NCI-H2081 treated with DMSO at 0.1 percent for 48 hours (cell line): ENCODE measurements around the gene LAMA1.

Source experiments
- DNase-seq: peaks from one replicate; lab custom pipeline; 2025; lab: John Stamatoyannopoulos, UW

LAMA1 gene

GRCh38 chr18:6983366-6983765, 134.2 kb downstream of the LAMA1 start:
- DNase-seq = no peak

DNA sequence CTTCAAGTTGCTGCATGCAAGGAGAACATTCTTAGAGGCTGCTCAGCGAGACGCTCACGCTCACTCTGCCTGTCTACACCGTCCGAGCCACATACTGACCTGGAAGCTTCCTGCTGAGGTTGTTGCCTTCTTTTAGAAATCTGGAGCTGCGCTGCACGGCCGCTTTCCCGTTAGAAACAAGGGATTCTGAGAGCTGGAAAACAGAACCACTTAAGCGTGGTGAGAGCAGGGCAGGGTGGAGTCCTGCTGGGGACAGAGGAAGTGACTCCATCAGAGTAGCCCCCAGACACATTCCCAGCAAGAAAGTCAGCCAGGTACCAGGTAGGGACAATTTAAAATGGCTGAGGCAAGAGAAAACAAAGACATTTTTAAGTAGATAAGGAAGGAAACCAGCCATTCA, 135.2 kb downstream of the LAMA1 start:
- no peak for DNase-seq

DNA sequence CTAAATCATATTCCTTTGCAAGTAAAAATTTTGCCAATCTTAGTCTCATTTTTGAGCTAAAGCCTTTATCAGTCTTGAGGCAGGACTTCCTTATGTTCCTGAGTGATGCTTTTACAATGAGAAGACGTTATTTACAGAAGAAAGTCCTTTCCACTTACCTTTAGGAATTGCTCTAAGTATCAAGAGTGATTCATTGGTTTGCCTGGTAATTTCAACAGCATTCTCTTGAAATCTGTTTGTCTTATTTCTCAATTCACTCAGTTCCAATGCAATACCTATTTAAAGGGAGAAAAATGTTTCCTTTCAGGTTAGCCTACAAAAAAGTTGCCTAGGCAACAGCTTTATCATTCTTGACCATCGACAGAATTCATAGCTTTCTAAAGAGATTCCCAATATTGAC, 137.2 kb downstream of the LAMA1 start:
- no peak for DNase-seq

DNA sequence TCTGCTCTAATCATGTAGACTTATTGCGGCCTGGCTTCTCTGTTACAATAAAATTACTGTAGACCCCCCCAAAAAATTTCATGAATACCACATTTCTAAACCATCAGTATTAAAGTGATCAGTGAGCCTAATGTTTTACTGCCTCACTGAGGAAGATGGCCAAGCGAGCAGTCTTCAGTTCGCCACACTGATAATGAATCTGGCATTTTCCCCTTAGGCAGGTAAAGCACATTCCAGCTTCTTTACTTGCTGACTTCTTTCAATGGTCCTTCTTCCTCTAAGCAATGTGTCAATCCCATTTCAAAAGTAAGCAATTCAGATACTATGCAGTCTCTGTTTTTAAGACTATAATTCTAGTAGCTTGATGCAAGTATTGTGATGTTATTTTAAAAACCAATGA, 137.6 kb downstream of the LAMA1 start:
- no peak for DNase-seq

GRCh38 chr18:6976935-6977334, 140.7 kb downstream of the LAMA1 start:
- no peak for DNase-seq

DNA sequence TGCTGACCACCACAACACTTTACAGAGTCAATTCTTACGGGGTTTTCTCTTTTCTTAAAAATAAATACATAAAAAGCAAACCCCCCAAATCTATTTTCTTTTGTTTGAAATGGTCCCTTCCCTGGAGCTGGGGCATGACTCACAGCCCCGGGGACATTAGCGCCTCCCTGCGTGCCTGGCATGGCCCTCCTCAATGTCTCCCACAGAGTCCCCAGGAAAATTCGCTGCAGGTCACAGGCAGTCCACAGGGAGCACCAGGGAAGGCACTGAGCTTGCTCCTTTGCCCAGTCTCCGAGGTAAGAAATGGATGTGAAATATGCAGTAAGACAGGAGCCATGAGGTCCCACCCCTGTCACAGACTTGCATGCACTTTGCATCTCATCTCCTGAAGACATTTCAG, 142.5 kb downstream of the LAMA1 start:
- DNase-seq = no peak

- DNase-seq = no peak
Measured at GRCh38 chr18:6971823-6972478, 145.6 kb downstream of the LAMA1 start.

DNA sequence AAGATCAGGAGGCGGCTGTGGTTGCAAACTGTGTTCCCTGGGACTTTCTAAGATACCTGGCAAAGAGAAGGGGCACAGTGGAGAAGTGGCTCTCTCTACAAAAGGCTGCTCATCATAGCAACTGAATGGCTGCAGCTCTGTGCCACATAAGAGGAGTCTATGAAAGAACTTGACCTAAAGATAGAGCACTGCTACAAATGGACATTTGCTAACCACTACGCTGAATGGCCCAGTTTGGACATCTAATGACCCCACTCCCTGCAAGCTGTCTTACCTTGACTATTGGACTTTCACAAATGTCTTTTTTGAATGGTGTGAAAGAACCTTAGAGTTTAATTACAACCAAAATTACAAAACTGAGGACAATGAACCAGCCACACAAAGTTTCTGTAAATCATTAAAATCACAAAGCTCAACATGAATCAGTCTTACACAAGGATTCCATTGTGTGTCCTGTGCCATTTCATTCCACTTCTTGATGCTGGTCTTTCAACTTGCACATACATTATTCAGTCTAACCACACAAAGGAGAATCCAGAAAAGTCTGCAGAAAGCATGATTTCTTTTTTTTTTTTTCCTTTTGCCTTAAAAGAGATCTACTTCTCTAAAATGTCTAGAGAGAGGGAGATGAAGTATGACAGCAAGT, 154.0 kb downstream of the LAMA1 start:
- DNase-seq = no peak

- DNase-seq = no peak
Measured at GRCh38 chr18:6962571-6963451, 154.8 kb downstream of the LAMA1 start.

- DNase-seq = no peak
Measured at GRCh38 chr18:6961331-6961730, 156.3 kb downstream of the LAMA1 start.

- no peak for DNase-seq
Measured at GRCh38 chr18:6960656-6961055, 156.9 kb downstream of the LAMA1 start.

DNA sequence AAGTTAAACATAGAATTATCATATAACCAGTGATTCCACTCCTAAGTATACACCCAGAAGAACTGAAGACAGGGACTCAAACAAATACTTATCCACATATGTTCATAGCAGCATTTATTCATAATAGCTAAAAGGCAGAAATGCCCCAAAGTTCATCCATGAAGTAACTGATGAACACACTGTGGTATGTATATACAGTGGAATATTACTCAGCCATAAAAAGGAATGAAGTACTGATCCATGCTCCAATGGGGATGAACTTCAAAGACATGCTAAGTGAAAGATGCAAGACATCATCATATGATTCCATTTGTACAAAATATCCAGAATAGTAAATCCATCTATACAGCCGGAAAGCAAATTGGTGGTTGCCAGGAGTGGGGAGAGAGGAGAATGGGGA, 157.5 kb downstream of the LAMA1 start:
- DNase-seq = no peak

GRCh38 chr18:6959110-6959509, 158.5 kb downstream of the LAMA1 start:
- no peak for DNase-seq

DNA sequence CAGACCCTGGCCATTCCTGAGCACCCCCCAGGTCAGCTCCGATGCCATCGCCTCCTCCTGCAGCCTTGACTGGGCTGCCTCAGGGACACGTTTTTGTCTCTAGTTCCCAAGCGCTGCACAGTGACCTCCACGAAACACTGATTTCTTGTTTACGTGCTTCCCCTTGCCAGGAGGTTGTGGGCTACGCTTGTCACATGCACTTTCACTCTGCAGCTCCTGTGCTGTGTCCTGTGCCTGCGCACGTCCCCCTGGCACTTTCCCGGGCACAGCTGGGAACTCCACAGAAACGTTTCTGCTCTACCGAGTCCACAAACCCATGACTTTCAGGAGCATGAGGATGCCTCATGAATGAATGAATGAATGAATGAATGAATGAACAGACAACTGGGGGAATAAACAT, 160.6 kb downstream of the LAMA1 start:
- DNase-seq = no peak

GRCh38 chr18:6956495-6956894, 161.1 kb downstream of the LAMA1 start:
- no peak for DNase-seq

DNA sequence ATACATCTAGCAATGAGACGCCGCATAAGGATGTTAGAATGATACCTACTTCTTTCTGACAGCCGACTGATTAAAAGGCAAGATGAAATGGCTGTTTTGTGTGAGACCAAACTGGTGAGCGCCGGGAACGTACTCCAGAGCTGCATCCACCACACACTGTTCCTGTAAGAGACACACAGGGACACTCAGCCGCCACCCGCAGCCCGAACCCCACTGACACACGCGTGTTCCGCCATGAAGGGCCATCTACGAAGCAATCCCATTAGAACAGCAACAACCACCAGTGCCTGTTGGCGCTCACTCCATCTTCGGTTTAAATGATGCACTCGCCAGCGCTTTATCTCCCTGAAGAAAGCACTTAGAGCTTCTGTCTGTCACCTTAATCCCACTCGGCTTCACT, 162.3 kb downstream of the LAMA1 start:
- DNase-seq = no peak

DNA sequence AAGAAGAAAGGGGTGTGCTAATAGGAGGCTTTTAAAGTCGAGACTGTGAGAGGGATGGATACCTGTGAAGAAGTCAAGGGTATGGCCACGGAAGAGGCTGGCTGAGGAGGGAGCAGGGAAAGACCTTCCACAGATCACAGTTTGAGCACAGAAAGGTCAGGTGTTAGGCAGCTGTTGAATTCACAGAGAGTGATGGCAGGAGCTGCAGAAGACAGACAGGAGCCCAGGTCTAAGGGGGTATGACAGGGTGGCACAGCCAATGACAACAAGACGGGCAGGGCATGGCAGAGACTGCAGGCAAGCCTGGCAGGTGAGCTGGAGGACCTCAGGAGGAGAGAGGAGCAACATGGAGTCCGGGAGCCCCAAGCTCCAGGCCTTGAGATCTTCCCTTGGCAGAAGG, 163.1 kb downstream of the LAMA1 start:
- DNase-seq = no peak

GRCh38 chr18:6951336-6952090, 166.1 kb downstream of the LAMA1 start:
- DNase-seq = no peak

- DNase-seq = no peak
Measured at GRCh38 chr18:6950641-6951040, 167.0 kb downstream of the LAMA1 start.

DNA sequence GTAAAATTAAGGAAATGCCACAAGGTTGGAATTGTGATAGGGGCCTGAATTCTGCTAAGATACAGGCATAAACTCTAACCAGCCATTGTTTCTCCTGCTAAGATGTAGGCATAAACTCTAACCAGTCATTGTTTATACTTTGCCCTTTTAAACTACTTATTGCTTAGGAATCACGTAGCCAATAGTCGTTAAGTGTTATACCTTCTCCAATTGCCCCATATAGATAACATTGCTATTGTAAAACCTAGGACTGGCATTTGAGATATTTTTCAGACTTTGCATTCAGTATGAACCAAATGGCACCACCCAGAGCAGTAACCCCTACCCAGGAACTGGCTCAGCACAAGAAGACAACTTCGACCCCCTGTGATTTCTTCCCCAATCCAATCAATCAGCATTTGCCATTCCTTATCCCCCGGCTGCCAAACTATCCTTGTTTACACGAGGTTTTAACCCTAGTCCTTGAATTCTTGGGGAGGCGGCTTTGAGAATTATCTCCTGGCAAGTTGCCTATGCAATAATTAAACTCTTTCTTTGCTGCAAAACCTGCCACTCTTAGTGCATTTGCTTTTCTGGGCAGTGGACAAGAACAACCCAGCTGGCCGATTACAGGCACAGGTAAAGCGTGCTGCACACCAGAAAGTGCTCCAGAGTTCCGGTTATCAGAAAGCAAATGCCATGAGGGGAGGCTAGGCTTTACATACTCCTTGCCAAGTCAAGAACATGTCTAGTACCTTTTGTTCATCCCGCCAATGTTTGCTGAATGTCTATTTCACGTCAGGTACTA, 167.6 kb downstream of the LAMA1 start:
- no peak for DNase-seq

DNA sequence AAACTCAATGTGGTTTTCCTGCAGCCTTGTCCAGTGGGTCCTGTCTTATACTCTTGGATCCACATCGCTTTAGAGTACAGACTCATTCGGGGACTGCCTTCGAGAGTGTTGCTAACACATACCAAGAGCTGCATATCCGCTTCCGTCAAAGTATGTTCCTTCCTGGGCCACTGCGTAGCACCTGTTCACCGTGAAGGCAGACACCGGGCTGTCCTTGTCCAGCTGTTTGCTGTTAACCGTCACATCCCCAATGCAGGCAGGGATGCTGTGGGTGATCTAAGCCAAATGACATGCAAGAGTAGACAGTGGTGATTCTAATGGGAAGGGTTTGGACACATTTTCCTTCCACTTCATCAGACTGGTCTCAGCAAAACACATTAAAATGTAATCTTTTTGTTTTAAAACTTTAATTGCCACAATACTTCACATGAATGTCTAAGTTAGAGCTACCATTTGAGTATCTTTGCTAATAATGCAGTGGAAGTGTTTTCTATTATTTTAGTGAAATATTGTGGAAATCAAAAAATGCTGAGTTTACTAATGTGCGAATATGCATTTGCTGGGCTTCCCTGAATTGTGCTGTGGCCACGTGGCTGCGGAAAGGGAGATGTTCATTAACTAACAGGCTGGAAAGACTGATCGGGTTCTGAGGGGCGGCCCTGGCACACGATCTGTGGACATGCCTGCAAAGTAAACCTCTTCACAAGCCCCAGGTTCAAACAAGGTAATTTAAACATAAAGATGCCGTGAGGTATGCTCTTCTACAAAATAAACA, 169.1 kb downstream of the LAMA1 start:
- DNase-seq = no peak
